Trophoblast cell (in vitro differentiated cells and primary cell): ENCODE measurements around the gene FOXC2.

ENCODE experiments used
- DNase-seq, 2 donors: peaks; one replicate each; pipeline ENCODE4 v3.0.0-alpha.2; 2016
- H2AFZ ChIP-seq: 2 replicates; pipeline ENCODE4 v1.6.1; 2013; ENCODE audit warnings: low read length, moderate library complexity, mild to moderate bottlenecking; ENCODE audit not compliant: insufficient read depth, poor library complexity
- H2AK5ac ChIP-seq: 2 replicates; pipeline ENCODE4 v1.6.1; 2013; ENCODE audit warnings: mild to moderate bottlenecking, low read length
- H2BK120ac ChIP-seq: 2 replicates; pipeline ENCODE4 v1.6.1; 2013; ENCODE audit warnings: low read length, mild to moderate bottlenecking, moderate library complexity; ENCODE audit not compliant: insufficient read depth, poor library complexity
- H2BK12ac ChIP-seq: 2 replicates; pipeline ENCODE4 v1.6.1; 2013; ENCODE audit warnings: mild to moderate bottlenecking, low read length, moderate library complexity
- H2BK5ac ChIP-seq: 2 replicates; pipeline ENCODE4 v1.6.1; 2013; ENCODE audit warnings: low read length, low read depth, moderate library complexity, mild to moderate bottlenecking; ENCODE audit not compliant: poor library complexity
- H3K14ac ChIP-seq: 2 replicates; pipeline ENCODE4 v1.6.1; 2013; ENCODE audit warnings: mild to moderate bottlenecking, low read length
- H3K18ac ChIP-seq: 2 replicates; pipeline ENCODE4 v1.6.1; 2013; ENCODE audit warnings: mild to moderate bottlenecking, low read length
- H3K23ac ChIP-seq: 2 replicates; pipeline ENCODE4 v1.6.1; 2013; ENCODE audit warnings: low read length
- H3K27ac ChIP-seq: 2 replicates; pipeline ENCODE4 v1.5.1; 2013; ENCODE audit warnings: low read depth, mild to moderate bottlenecking, inconsistent platforms, low read length, moderate library complexity
- H3K27me3 ChIP-seq: 2 replicates; pipeline ENCODE4 v1.6.1; 2013; ENCODE audit warnings: inconsistent platforms, mild to moderate bottlenecking, low read length, moderate library complexity; ENCODE audit not compliant: insufficient read depth
- H3K36me3 ChIP-seq, 2 experiments: 1 replicate in 1 of 2; 2 replicates in 1 of 2; pipeline ENCODE4 v1.6.1; 2013; ENCODE audit warnings: low read length in 2 of 2, mild to moderate bottlenecking in 2 of 2, moderate library complexity in 1 of 2; ENCODE audit not compliant: insufficient read depth in 2 of 2, control insufficient read depth in 1 of 2
- H3K4ac ChIP-seq: 2 replicates; pipeline ENCODE4 v1.6.1; 2013; ENCODE audit warnings: low read depth, mild to moderate bottlenecking, low read length, moderate library complexity
- H3K4me1 ChIP-seq, 2 experiments: 1 replicate in 1 of 2; 2 replicates in 1 of 2; pipeline ENCODE4 v1.6.1; 2013; ENCODE audit warnings: low read length in 2 of 2, mild to moderate bottlenecking in 2 of 2, moderate library complexity in 1 of 2; ENCODE audit not compliant: insufficient read depth in 2 of 2, control insufficient read depth in 1 of 2
- H3K4me2 ChIP-seq: 2 replicates; pipeline ENCODE4 v1.6.1; 2013; ENCODE audit warnings: inconsistent platforms, mild to moderate bottlenecking, low read length, moderate library complexity
- H3K4me3 ChIP-seq: 2 replicates; pipeline ENCODE4 v1.5.1; 2013; ENCODE audit warnings: mild to moderate bottlenecking, low read depth, low read length, inconsistent platforms
- H3K79me1 ChIP-seq: one replicate; pipeline ENCODE4 v1.6.1; 2013; ENCODE audit warnings: low read length
- H3K79me2 ChIP-seq: 2 replicates; pipeline ENCODE4 v1.6.1; 2013; ENCODE audit warnings: low read length, mild to moderate bottlenecking; ENCODE audit not compliant: control insufficient read depth, insufficient read depth, poor library complexity
- H3K9ac ChIP-seq: 2 replicates; pipeline ENCODE4 v1.6.1; 2013; ENCODE audit warnings: mild to moderate bottlenecking, low read length
- H3K9me3 ChIP-seq: 2 replicates; pipeline ENCODE4 v1.6.1; 2013; ENCODE audit warnings: low read depth, mild to moderate bottlenecking, control low read depth, inconsistent platforms, low read length; ENCODE audit not compliant: insufficient read depth
- H4K12ac ChIP-seq: 2 replicates; pipeline ENCODE4 v1.6.1; 2013; ENCODE audit warnings: low read depth, mild to moderate bottlenecking, low read length, moderate library complexity
- H4K8ac ChIP-seq: 2 replicates; pipeline ENCODE4 v1.6.1; 2013; ENCODE audit warnings: low read depth, mild to moderate bottlenecking, low read length, moderate library complexity
- H4K91ac ChIP-seq: one replicate; pipeline ENCODE4 v1.6.1; 2013; ENCODE audit warnings: low read depth, mild to moderate bottlenecking, low read length, moderate library complexity
- WGBS: extraction: QIAGEN DNeasy Blood & Tissue Kit; methylation state at CpG from one replicate; pipeline ENCODE4 v1.1.7; 2013; ENCODE audit warnings: missing lambda C conversion rate; ENCODE audit not compliant: insufficient read length, insufficient coverage; ENCODE audit errors: extremely low coverage; 5-methylcytosine and 5-hydroxymethylcytosine counted together

Gene FOXC2

DNA sequence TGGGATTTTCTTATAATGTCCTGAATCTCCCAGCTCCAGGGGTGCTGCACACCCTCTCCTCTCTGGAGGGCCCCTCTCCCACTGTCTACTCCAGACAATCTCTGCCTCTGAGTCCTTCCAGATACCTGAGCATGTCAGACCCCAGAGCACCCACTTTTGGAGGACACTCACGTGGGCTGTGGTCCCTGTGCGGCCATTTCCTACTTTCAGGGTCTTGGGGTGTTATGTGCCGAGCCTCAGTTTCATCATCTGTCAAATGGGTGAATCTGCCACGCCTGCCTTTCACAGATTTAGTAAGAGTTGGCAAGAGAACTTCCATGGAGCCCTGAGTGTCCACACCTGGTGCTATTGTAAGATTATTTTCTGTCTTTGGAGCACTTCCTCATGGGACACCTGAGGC, 8.0 kb downstream of the FOXC2 start:
- Histone ChIP-seq H2AFZ (no peak overlapping the region), H2AK5ac (no peak overlapping the region), H3K4ac (no peak overlapping the region), H3K4me2 (no peak overlapping the region), H2BK12ac (no peak overlapping the region), H3K23ac (no peak overlapping the region), H3K27ac (no peak overlapping the region), H2BK120ac (no peak overlapping the region), H4K12ac (no peak overlapping the region), H3K9ac (no peak overlapping the region), H3K79me1 (peaks cover 8% of the 10 kb centered on the region), H3K79me2 (peaks cover 2% of the 10 kb centered on the region), H3K4me3 (peak overlapping the region; percentile 19), H3K9me3 (peaks cover 4% of the 10 kb centered on the region), H3K14ac (no peak overlapping the region), H3K4me1 (peaks cover 22 to 30% of the 10 kb centered on the region in 2 experiments), H4K91ac (no peak overlapping the region), H2BK5ac (no peak overlapping the region), H3K18ac (no peak overlapping the region), H3K36me3 (no peaks in the 10 kb centered on the region), H4K8ac (no peak overlapping the region), H3K27me3 (peaks cover 64% of the 10 kb centered on the region)
- no peak for DNase-seq
- WGBS = no CpG with 5 or more reads among the region's 4 CpGs

DNA sequence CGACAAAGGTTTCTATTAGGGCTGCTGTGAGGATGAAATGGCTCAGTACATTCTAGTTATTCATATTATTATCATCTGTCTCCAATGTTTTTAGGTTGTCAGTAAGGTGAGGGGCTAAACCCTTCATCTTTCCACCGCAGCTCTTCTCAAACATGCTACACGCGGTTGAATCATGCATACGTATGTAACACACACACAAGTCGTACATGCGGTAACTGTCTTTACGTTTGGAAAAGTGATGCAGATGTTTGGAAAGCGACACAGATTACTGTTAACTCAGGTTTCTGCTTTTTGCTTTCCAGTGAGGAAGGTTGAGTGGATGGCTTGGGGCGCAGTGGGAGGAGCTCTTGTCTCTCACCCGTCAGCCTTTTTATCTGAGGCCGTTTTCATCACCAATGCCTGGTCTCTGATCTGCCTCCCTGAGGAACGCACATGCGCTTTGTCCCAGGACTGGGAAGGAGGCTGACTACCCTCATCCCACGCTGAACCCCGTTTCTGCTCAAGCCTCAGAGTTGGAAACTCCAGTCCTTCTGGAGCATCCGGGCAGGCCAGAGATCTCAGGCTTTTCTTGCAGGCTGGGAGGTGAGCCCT, 8.6 kb downstream of the FOXC2 start:
- WGBS = no CpG with 5 or more reads among the region's 17 CpGs
- H2BK12ac ChIP-seq = peak overlapping the region; percentile 35
- peaks cover 7% of the 10 kb centered on the region for H3K9me3 ChIP-seq

DNA sequence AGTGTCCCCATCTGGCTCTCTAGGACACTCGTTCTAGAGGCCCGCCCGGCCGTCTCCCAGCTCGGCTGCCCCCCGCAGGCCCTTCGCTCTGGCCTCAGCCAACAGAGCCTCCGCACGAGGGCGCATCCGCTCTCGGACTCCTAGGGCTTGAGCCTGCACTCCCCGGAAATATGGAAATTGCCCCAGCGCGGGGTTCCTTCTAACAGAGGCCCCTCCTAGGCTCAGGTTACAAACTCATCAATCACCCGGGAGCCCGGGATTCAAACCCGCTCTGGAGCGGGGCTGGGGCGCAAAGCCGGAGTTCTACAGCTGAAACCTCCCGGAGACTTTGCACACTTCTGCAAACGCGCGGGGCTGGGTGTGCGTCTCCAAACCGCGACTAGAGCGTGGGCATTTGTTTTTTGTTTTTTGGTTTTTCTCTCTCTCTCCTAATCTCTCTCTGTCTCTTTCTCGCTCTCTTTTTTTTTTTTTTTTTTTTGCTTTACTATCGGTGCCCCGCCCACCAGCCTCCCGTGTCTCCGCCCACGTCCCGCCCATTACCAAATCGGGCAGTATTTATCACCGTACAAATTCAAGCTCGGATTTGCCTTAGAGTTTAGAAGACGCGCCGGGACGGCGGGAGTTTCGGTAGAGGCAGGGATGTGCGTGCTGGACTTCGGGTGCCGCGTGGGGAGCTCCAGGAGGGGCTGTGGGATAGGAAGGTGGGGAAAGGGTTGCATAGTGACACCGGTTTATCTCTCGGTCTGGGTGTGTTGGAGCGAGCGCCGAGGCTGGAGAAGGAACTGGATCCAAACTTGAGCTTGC, 9.3 kb downstream of the FOXC2 start:
- Histone ChIP-seq H3K36me3 (no peaks in the 10 kb centered on the region), H2BK5ac (no peak overlapping the region), H3K4me3 (peak overlapping the region; percentile 59), H3K4me2 (peak overlapping the region; percentile 84), H2BK12ac (peak overlapping the region; percentile 52), H3K27ac (no peak overlapping the region), H2AK5ac (no peak overlapping the region), H3K4ac (no peak overlapping the region), H3K27me3 (peaks cover 61% of the 10 kb centered on the region), H2AFZ (peak overlapping the region; percentile 64), H4K91ac (peak overlapping the region; percentile 40), H3K9me3 (peaks cover 7% of the 10 kb centered on the region), H4K12ac (peak overlapping the region; percentile 63), H3K79me2 (peaks cover 2% of the 10 kb centered on the region), H3K18ac (peak overlapping the region; percentile 39), H4K8ac (peak overlapping the region; percentile 55), H3K4me1 (peaks cover 22 to 30% of the 10 kb centered on the region in 2 experiments), H3K9ac (peak overlapping the region; percentile 38), H3K79me1 (peaks cover 8% of the 10 kb centered on the region), H3K23ac (no peak overlapping the region), H3K14ac (peak overlapping the region; percentile 41), H2BK120ac (no peak overlapping the region)
- no CpG with 5 or more reads among the region's 54 CpGs for WGBS
- no peak for DNase-seq

More for the DNA sequence above, 8.6 kb downstream of the FOXC2 start:
- Histone ChIP-seq H3K4me2 (peak overlapping the region; percentile 84), H3K4me1 (peaks cover 22 to 30% of the 10 kb centered on the region in 2 experiments), H2AFZ (no peak overlapping the region), H4K12ac (no peak overlapping the region), H3K36me3 (no peaks in the 10 kb centered on the region), H3K27me3 (peaks cover 64% of the 10 kb centered on the region), H3K79me2 (peaks cover 2% of the 10 kb centered on the region), H2AK5ac (no peak overlapping the region), H3K14ac (no peak overlapping the region), H4K8ac (peak overlapping the region; percentile 63), H2BK120ac (no peak overlapping the region), H3K27ac (no peak overlapping the region), H3K4me3 (no peak overlapping the region), H3K18ac (no peak overlapping the region), H3K9ac (no peak overlapping the region), H3K4ac (no peak overlapping the region), H2BK5ac (no peak overlapping the region), H4K91ac (no peak overlapping the region), H3K79me1 (peaks cover 8% of the 10 kb centered on the region), H3K23ac (no peak overlapping the region)
- DNase-seq = no peak

DNA sequence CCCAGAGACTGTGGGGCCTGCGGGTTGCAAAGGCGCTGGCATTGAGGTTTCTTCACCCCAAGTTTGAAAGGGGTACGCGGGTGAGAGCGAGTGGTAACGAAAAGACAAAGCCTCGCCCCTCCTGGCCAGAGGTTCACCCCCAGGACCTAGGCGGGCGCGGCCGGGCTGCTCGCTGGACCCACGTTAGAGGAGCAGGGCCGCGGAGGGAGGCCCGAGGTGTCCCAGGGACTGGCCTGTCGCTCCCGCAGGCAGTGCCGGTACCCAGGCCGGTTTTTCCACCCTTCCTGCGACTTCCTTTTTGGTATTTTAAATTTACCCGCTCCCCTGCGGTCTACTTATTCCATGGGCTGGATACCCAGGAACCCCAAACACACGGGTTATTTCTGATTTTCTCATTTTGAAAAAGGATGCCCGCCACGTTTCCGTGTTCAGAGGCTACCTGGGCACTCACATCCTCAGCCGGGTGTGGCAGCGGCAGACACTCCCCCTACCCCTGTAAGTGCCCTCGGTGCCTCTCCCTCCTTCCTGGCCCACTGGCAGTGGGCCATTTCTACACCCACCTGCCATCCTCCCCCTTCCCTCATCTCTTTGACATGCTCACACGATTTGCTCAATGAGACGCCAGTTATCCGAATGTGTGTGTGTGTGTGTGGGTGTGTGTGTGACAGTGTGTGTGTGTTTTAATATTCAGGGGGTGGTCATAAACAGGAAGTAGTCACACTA, 10.1 kb downstream of the FOXC2 start:
- peak overlapping the region; percentile 40 for H4K91ac ChIP-seq
- peaks cover 61% of the 10 kb centered on the region for H3K27me3 ChIP-seq
- H3K79me1 ChIP-seq = peaks cover 8% of the 10 kb centered on the region
- no peak overlapping the region for H3K4ac ChIP-seq
- H3K4me3 ChIP-seq = peak overlapping the region; percentile 59
- H3K18ac ChIP-seq = peak overlapping the region; percentile 39
- no peak overlapping the region for H3K23ac ChIP-seq
- H2BK12ac ChIP-seq = peak overlapping the region; percentile 52
- H3K27ac ChIP-seq = no peak overlapping the region
- H3K14ac ChIP-seq = peak overlapping the region; percentile 41
- no peak overlapping the region for H2BK120ac ChIP-seq
- H2AK5ac ChIP-seq = no peak overlapping the region
- no peaks in the 10 kb centered on the region for H3K36me3 ChIP-seq
- no peak for DNase-seq
- H3K9ac ChIP-seq = peak overlapping the region; percentile 38
- no peak overlapping the region for H2BK5ac ChIP-seq
- H3K79me2 ChIP-seq = peaks cover 2% of the 10 kb centered on the region
- H4K12ac ChIP-seq = peak overlapping the region; percentile 63
- H3K4me1 ChIP-seq = peaks cover 22 to 30% of the 10 kb centered on the region in 2 experiments
- peak overlapping the region; percentile 84 for H3K4me2 ChIP-seq
- WGBS = no CpG with 5 or more reads among the region's 33 CpGs
- H4K8ac ChIP-seq = peak overlapping the region; percentile 55
- peaks cover 5% of the 10 kb centered on the region for H3K9me3 ChIP-seq
- peak overlapping the region; percentile 64 for H2AFZ ChIP-seq
